SU-DHL-6 (cell line): ENCODE measurements around the gene PTCH1.

Source experiments
- CTCF ChIP-seq: fragments of 200-600 bp; sonication (generic); IDR thresholded peaks from one replicate; pipeline ENCODE4 v1.5.1; 2017; ENCODE audit warnings: antibody characterized with exemption, mild to moderate bottlenecking, low read length, moderate library complexity; ENCODE audit not compliant: insufficient read depth, poor library complexity, severe bottlenecking
- EZH2phosphoT487 ChIP-seq: fragments of 200-600 bp; sonication (generic), shearing (Covaris generic); conservative IDR thresholded peaks from 2 replicates; pipeline ENCODE4 v1.6.1; 2018; ENCODE audit warnings: mild to moderate bottlenecking, antibody characterized with exemption, low read length, moderate library complexity, mixed read lengths

- TF ChIP-seq CTCF (no peak), EZH2phosphoT487 (no peak)
These were observed 96.3 kb downstream of the PTCH1 start for GRCh38 chr9:95420518-95420917.
